Measurements from ENCODE around the gene DAPL1.

- TF ChIP-seq POLR2A (IDR thresholded peaks at IDR 0.05) (no peak), POLR2AphosphoS5 (IDR thresholded peaks at IDR 0.05; ENCODE audit: insufficient read depth in 1 of 2, low read depth in 1 of 2) (no peak), CTCF (IDR thresholded peaks at IDR 0.05) (no peak)
Measured at GRCh38 chr2:158776231-158776630, 18.9 kb upstream of the DAPL1 start.
